GM10248 (cell line): ENCODE results near the gene LENG8.
A peak's percentile ranks its signal among the peaks of the same experiment; 100 is the strongest.

Experiments used
- CTCF ChIA-PET: fragments of 300-600 bp; sonication (Branson Sonifier 250); formaldehyde crosslinking; extraction: SDS; loops from one replicate; lab custom pipeline; 2021; ENCODE audit warnings: antibody characterized with exemption; lab: Yijun Ruan, JAX
- POLR2A ChIA-PET: fragments of 350-650 bp; sonication (Branson Sonifier 250); formaldehyde crosslinking; extraction: SDS; loops from one replicate; lab custom pipeline; 2020; ENCODE audit warnings: antibody characterized with exemption; lab: Yijun Ruan, JAX
- DNase-seq: peaks from one replicate; pipeline ENCODE4 v3.0.0; 2012; ENCODE audit errors: extremely low spot score
- TF ChIP-seq, protein P1 (sequence below): IDR thresholded peaks from 2 replicates; pipeline ENCODE4 v1.5.1; 2012; ENCODE audit warnings: mild to moderate bottlenecking, low read depth; ENCODE audit errors: extremely low read depth, missing control alignments, control extremely low read depth

LENG8 gene

DNA sequence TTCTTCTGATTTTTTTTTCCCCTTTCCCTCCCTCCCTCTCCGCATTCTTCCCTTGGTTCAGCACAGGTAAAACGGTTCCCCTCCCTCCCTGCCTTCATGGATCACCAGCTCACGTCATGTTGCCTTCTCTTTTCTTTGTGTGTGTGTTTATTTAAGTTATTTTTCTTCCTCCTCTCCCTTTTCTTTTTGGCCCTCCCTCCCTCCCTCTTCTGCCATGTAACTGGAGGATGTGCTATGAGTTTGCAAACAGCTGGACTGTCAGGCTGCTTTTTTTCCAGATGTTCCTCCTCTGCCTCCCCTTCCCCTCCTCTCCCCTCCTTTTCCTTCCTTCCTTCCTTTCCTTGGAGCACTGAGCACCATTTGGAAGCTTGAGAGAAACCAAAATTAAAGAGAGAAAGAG is 12.6 kb downstream of the LENG8 start:
- CTCF ChIA-PET: interaction anchor here (2.6 kb wide), 1 partner anchor 11 kb away, joined by 11 read pairs; no protein-coding TSS in a partner anchor
- no peak for DNase-seq
- POLR2A ChIA-PET: interaction anchor here (0.5 to 3.0 kb wide), 3 partner anchors 13 to 606 kb away, joined by 3 to 20 read pairs (median 4); partner anchors contain the start of gene LENG8
- TF ChIP-seq, protein P1, sequence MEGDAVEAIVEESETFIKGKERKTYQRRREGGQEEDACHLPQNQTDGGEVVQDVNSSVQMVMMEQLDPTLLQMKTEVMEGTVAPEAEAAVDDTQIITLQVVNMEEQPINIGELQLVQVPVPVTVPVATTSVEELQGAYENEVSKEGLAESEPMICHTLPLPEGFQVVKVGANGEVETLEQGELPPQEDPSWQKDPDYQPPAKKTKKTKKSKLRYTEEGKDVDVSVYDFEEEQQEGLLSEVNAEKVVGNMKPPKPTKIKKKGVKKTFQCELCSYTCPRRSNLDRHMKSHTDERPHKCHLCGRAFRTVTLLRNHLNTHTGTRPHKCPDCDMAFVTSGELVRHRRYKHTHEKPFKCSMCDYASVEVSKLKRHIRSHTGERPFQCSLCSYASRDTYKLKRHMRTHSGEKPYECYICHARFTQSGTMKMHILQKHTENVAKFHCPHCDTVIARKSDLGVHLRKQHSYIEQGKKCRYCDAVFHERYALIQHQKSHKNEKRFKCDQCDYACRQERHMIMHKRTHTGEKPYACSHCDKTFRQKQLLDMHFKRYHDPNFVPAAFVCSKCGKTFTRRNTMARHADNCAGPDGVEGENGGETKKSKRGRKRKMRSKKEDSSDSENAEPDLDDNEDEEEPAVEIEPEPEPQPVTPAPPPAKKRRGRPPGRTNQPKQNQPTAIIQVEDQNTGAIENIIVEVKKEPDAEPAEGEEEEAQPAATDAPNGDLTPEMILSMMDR: no peak

DNA sequence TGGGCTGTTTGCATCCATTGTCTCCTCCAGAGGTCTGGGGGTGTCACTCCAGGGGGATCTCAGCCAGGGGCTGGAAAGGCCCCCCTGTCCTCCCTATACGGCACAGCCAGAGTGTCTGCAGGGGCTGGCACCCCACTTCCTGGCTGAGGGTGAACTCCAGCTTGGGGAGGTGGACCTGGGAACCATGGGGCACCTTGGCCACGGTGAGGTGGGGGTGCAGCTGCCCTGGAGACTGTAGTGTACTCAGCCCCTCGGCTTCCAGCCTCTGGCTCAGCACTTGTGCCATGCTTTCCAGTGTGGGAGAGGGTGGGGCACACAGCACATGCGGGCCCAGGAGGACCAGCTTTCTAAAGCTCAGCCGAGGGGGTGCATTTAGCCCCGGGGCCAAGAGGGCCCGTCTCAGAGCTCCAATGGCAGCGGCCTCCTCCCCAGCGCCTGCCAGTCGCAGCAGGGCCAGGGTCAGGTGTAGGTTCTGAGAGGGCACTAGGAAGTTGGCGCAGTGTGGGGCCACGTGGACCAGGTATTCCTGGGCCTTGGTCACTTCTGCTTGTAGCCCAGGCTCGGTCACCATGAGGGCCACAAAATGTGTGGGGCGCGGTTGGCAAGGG is 13.2 kb downstream of the LENG8 start:
- POLR2A ChIA-PET: interaction anchor here (0.5 to 3.0 kb wide), 5 partner anchors 8 to 766 kb away, joined by 3 to 20 read pairs (median 4); partner anchors contain the start of gene LENG8
- no peak for DNase-seq
- CTCF ChIA-PET: interaction anchor here (2.6 kb wide), 1 partner anchor 11 kb away, joined by 11 read pairs; no protein-coding TSS in a partner anchor
- TF ChIP-seq, protein P1: no peak

DNA sequence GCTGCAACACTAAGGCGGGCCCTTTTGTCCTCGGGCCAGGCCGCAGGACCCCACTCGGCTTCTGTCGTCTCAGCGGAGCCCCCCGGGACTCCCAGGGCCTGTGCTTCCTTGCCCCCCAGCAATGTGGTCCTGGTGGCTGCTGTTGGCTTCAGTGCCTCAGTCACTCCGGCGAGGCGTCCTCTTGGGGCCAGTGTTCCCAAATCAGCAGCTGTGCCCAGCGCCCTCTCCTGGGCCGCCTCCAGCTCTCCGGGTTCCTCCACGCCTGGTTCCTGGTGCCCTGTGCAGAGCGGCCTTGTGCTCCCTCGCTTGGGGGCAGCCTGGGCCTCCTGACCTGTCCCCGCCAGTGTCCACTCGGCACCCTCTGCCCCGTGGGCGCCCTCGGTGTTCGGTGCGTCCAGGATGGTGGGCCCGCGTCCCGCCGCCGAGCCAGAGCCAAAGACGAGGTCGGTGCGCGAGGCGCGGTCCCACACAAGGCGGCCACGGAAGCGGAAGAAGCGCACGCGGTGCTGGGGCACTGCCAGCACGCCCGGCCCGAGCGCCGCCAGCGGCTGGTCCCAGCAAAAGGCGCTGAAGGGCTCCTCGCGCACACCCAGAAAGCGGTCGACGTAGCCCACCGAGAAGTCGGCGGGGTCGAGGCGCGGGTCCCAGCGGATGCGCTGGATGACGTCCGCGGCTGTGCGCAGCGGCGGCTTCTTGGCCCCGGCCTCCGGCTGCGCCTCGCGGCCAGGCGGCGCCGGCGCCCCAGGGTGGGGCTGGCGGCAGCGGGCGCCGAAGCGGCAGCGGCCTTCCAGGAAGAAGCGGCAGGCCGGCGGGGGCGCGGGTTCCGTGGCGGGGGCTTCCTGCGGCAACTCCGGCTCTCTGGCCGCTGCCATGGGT is 13.9 kb downstream of the LENG8 start:
- peak; percentile 47 for DNase-seq
- CTCF ChIA-PET: interaction anchor here (2.6 kb wide), 1 partner anchor 12 kb away, joined by 11 read pairs; no protein-coding TSS in a partner anchor
- POLR2A ChIA-PET: interaction anchor here (0.6 to 3.0 kb wide), 8 partner anchors 9 to 945 kb away, joined by 3 to 20 read pairs (median 3); partner anchors contain the start of genes CDC42EP5, LENG8 and UBE2S
- TF ChIP-seq, protein P1: peak; percentile 47

DNA sequence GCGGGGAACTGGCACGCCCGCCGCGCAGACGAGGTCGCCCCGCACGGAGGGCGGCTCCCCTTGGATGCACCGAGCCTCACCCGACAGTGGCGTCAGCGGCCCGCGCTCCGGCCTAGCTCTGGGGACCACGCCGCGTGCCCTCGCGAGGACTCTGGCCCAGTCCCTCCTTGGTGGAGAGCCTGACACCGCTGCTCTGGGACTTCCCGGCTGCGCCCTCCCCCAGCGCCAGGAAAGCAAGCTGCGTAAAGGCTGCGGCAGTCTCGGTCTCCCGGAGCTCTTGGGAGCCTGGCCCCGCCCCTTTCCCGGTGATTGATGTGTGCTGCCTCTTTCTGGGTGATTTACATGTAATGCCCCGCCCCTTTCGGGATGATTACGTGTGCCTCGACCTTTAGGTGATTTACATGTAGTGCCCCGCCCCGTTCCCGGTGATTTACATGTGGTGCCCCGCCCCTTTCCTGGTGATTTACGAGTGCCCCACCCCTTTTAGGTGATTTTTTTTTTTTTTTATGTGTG is 14.6 kb downstream of the LENG8 start, which contains the start of gene LENG9:
Gene LENG9 (minus strand): TSS at position 248 of the 513 bp plus-strand sequence. CDS start 252 bp downstream, outside the sequence.
- ChIA-PET CTCF (interaction anchor here (0.7 to 2.6 kb wide), 3 partner anchors 10 to 15 kb away, joined by 3 to 11 read pairs (median 4); no protein-coding TSS in a partner anchor), POLR2A (interaction anchor here (0.5 to 3.0 kb wide), 9 partner anchors 10 to 944 kb away, joined by 3 to 20 read pairs (median 3); partner anchors contain the start of genes CDC42EP5, LENG8 and UBE2S)
- TF ChIP-seq, protein P1: no peak
- DNase-seq: peak; percentile 92

DNA sequence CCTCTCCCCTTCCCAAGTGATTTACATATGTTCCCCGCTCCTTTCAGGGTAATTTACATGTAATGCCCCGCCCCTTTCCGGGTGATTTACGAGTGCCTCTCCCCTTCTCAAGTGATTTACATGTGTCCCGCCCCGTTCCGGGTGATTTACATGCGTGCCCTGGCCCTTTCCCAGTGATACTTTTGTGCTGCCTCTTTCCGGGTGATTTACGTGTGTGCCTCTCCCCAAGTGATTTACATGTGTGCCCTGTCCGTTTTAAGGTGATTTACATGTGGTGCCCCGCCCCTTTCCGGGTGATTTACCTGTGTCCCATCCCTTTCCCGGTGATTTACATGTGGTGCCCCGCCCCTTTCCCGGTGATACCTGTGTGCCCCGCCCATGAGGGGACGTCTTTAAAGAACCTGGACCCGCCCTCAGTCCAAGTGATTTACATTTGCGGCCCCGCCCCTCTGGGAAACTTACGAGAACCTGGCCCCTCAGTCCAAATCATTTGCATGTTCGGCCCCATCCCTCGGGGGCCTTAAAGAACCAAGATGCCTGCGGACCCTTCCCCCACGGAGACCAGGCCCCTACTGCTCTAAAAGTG is 15.1 kb downstream of the LENG8 start:
- ChIA-PET POLR2A (interaction anchor here (0.5 to 3.0 kb wide), 8 partner anchors 9 to 211 kb away, joined by 3 to 20 read pairs (median 3); partner anchors contain the start of genes CDC42EP5 and LENG8), CTCF (interaction anchor here (0.7 to 2.6 kb wide), 3 partner anchors 11 to 16 kb away, joined by 3 to 11 read pairs (median 4); no protein-coding TSS in a partner anchor)
- peak; percentile 85 for DNase-seq
- TF ChIP-seq, protein P1: no peak
